Thyroid gland (tissue), 4 donors: ENCODE results near the gene RAMP3.

Experiments used
- CTCF ChIP-seq, 6 experiments: fragments of 200-600 bp in 3 of 6; fragments of 450-650 bp in 3 of 6; sonication (generic) in 3 of 6; IDR thresholded peaks; one replicate each; pipeline ENCODE4 v1.5.1; 2016 to 2019; ENCODE audit warnings: antibody characterized with exemption in 6 of 6, mild to moderate bottlenecking in 2 of 6, inconsistent platforms in 1 of 6, moderate library complexity in 1 of 6
- POLR2A ChIP-seq, 2 donors: fragments of 450-650 bp; IDR thresholded peaks; one replicate each; pipeline ENCODE4 v1.6.1; 2017; ENCODE audit warnings: antibody characterized with exemption in 2 of 2, mild to moderate bottlenecking in 2 of 2, moderate library complexity in 1 of 2

- TF ChIP-seq CTCF (IDR thresholded peaks at IDR 0.05) (no peak), POLR2A (IDR thresholded peaks at IDR 0.05) (no peak)
Observed at GRCh38 chr7:45181991-45182855, 24.6 kb downstream of the RAMP3 start.
